Smooth muscle cell (in vitro differentiated cells): ENCODE data around the gene ZKSCAN3. TPM values are rescaled to one million over a fixed set of nuclear protein-coding genes. Genes with fewer than 3 reads are reported as not detected.

Experiments used
- DNase-seq: peaks from one replicate; lab custom pipeline; 2025; ENCODE audit not compliant: unreplicated experiment; lab: John Stamatoyannopoulos, UW
- H2AFZ ChIP-seq: fragments of 200-600 bp; sonication (generic); 2 replicates; pipeline ENCODE4 v1.6.0; 2016; ENCODE audit warnings: antibody characterized with exemption, low read depth, mild to moderate bottlenecking
- H3F3A ChIP-seq: fragments of 200-600 bp; sonication (generic); 2 replicates; pipeline ENCODE4 v1.6.0; 2017; ENCODE audit warnings: antibody characterized with exemption, low read depth
- H3K27ac ChIP-seq: fragments of 200-600 bp; sonication (generic); 2 replicates; pipeline ENCODE4 v1.5.1; 2016; ENCODE audit warnings: low read depth, mild to moderate bottlenecking
- H3K27me3 ChIP-seq: fragments of 200-600 bp; sonication (generic); 2 replicates; pipeline ENCODE4 v1.6.1; 2016; ENCODE audit warnings: low read depth, mild to moderate bottlenecking
- H3K36me3 ChIP-seq: fragments of 200-600 bp; sonication (generic); 2 replicates; pipeline ENCODE4 v1.5.1; 2016; ENCODE audit warnings: low read depth
- H3K4me1 ChIP-seq: fragments of 200-600 bp; sonication (generic); 2 replicates; pipeline ENCODE4 v1.5.1; 2016; ENCODE audit warnings: low read depth
- H3K4me2 ChIP-seq: fragments of 200-600 bp; sonication (generic); 2 replicates; pipeline ENCODE4 v1.6.0; 2016; ENCODE audit warnings: mild to moderate bottlenecking
- H3K4me3 ChIP-seq: fragments of 200-600 bp; sonication (generic); 2 replicates; pipeline ENCODE4 v1.5.1; 2016; ENCODE audit warnings: mild to moderate bottlenecking
- H3K79me2 ChIP-seq: fragments of 200-600 bp; sonication (generic); 2 replicates; pipeline ENCODE4 v1.6.0; 2016; ENCODE audit warnings: low read depth, mild to moderate bottlenecking
- H3K9ac ChIP-seq: fragments of 200-600 bp; sonication (generic); 2 replicates; pipeline ENCODE4 v1.6.0; 2016; ENCODE audit warnings: low read depth
- H3K9me3 ChIP-seq: fragments of 200-600 bp; sonication (generic); replicated peaks from 2 replicates; pipeline ENCODE4 v1.5.1; 2016; ENCODE audit warnings: low read depth
- H4K20me1 ChIP-seq: fragments of 200-600 bp; sonication (generic); 2 replicates; pipeline ENCODE4 v1.6.0; 2016; ENCODE audit warnings: low read depth
- WGBS: methylation state at CpG from one replicate; pipeline ENCODE4 v1.1.7; 2016; ENCODE audit warnings: low lambda C conversion rate; 5-methylcytosine and 5-hydroxymethylcytosine counted together
- polyA plus RNA-seq: library from polyadenylated mRNA; unstranded; fragments of >200 nt; fragmentation: Nextera tagmentation; extraction: Ambion mirVana; gene quantifications from 2 replicates; pipeline ENCODE4 v1.2.1, GENCODE V29; 2016
- total RNA-seq: library from RNA; depleted of rRNA; stranded (reverse); fragments of >200 nt; gene quantifications from 2 replicates; pipeline ENCODE4 v1.2.3, GENCODE V29; 2014
- TF ChIP-seq, protein P1 (sequence below): fragments of 200-600 bp; sonication (generic); IDR thresholded peaks from 2 replicates; pipeline ENCODE4 v1.5.1; 2017; ENCODE audit warnings: borderline replicate concordance, mild to moderate bottlenecking, antibody characterized with exemption; ENCODE audit not compliant: insufficient read depth, poor library complexity, severe bottlenecking

ZKSCAN3 gene
- total and polyA plus RNA-seq, 2 experiments from 2014 or later: 3.6 to 5.2 TPM

DNA sequence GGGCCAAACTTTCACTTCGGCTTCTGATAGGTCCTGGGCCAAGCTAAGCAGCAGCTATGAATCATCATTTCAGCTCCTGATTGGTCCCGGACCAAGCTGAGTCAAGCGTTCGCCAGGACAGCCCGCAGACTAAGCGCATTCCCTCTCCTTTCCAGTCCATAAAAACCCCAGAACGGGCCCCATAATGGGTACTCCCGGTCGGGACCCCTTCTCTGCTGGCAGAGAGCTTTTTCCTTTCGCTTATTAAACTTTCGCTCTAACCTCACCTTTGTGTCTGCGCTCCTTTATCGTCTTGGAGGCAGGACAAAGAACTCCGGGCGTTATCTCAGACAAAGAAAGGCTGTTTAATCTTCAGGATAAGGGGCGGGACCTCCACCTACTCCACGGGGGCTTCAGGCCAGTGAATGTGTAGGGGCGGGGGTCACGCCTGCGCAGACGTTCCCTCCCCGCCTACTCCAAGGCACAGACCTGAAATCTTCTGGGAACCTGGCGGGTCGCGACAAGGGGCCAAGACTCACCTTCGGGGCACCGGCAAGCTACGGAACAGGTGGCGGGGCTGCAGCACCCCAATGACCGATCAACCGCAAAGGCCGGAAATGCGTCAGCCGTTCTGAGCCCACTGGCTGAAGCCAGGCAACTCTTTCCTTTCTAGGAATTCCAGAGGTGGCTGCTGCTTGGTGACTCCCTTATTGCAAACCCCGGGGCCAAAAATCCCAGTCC is 14.0 kb upstream of the ZKSCAN3 start, which contains the start of gene ZSCAN31:
Gene ZSCAN31 (minus strand): TSS at position 585 of the 720 bp plus-strand sequence. CDS start 6,465 bp downstream, outside the sequence.
- Histone ChIP-seq H3F3A (peaks cover 10% of the 10 kb centered on the region), H2AFZ (peak within 1 kb of the TSS; percentile 28), H3K9me3 (no peaks in the 10 kb centered on the region), H3K4me3 (peak within 1 kb of the TSS; percentile 57), H4K20me1 (no peaks in the 10 kb centered on the region), H3K9ac (peak within 1 kb of the TSS; percentile 83), H3K27me3 (no peaks in the 10 kb centered on the region), H3K79me2 (peaks cover 4% of the 10 kb centered on the region), H3K4me1 (peaks cover 14% of the 10 kb centered on the region), H3K4me2 (peak within 1 kb of the TSS; percentile 86), H3K27ac (peak within 1 kb of the TSS; percentile 95), H3K36me3 (no peaks in the 10 kb centered on the region)
- TF ChIP-seq, protein P1, sequence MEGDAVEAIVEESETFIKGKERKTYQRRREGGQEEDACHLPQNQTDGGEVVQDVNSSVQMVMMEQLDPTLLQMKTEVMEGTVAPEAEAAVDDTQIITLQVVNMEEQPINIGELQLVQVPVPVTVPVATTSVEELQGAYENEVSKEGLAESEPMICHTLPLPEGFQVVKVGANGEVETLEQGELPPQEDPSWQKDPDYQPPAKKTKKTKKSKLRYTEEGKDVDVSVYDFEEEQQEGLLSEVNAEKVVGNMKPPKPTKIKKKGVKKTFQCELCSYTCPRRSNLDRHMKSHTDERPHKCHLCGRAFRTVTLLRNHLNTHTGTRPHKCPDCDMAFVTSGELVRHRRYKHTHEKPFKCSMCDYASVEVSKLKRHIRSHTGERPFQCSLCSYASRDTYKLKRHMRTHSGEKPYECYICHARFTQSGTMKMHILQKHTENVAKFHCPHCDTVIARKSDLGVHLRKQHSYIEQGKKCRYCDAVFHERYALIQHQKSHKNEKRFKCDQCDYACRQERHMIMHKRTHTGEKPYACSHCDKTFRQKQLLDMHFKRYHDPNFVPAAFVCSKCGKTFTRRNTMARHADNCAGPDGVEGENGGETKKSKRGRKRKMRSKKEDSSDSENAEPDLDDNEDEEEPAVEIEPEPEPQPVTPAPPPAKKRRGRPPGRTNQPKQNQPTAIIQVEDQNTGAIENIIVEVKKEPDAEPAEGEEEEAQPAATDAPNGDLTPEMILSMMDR: no peak
- WGBS: under 1% methylated on average over 35 of the region's 35 CpGs
- DNase-seq: peak; percentile 86

DNA sequence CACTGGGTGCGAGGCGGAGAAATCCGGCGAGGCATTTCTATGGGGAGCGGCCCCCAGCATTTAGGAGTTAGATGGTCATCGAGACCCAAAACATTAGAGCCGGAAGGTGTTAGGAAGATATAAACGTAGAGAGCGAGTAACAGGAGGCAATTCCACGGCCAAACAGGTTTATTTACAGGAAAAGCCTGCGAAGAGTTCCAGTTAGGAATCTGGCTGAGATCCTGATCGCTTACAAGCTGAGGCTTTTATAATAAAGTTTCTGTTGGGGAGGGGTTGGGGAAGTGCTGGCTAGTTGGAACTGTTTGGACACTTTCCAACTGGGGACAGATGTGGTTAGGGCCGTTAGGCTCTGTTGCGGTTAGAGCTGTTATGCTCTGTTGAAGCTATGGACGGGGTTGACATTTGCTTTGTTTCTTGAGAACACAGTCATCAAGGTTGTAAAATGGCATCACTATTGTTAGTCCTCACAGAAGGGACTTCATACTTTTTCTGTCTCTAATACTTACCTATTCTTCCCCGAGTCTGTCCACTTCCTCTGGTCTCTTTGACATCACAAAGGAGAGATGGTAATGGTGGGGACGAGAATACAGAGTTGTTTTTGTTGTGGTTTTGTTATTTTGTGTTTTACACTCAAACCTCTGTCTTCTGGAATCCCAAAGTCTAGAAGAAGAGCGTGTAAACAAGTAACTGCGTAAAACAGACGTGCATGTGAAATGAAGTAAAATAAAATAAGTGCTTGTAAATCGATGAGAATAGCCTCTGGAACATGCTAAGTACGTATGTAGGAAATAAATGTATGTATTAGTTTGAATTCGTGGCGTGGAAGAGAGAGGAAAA is 13.2 kb upstream of the ZKSCAN3 start:
- WGBS: 13% methylated on average over 24 of the region's 24 CpGs
- Histone ChIP-seq H3F3A (peaks cover 10% of the 10 kb centered on the region), H3K36me3 (no peaks in the 10 kb centered on the region), H3K9me3 (no peaks in the 10 kb centered on the region), H3K4me2 (peak overlapping the region; percentile 86), H3K4me3 (peak overlapping the region; percentile 57), H2AFZ (peak overlapping the region; percentile 28), H3K27ac (peak overlapping the region; percentile 95), H3K9ac (peak overlapping the region; percentile 83), H4K20me1 (no peaks in the 10 kb centered on the region), H3K4me1 (peaks cover 14% of the 10 kb centered on the region), H3K79me2 (peaks cover 4% of the 10 kb centered on the region), H3K27me3 (no peaks in the 10 kb centered on the region)
- TF ChIP-seq, protein P1: no peak
- no peak for DNase-seq

GRCh38 chr6:28337121-28337520 is 12.6 kb upstream of the ZKSCAN3 start:
- no peaks in the 10 kb centered on the region for H3K27me3 ChIP-seq
- TF ChIP-seq, protein P1: no peak
- H3K9ac ChIP-seq: peak overlapping the region; percentile 83
- no peak for DNase-seq
- H3F3A ChIP-seq: peaks cover 10% of the 10 kb centered on the region
- peak overlapping the region; percentile 95 for H3K27ac ChIP-seq
- H3K79me2 ChIP-seq: peaks cover 4% of the 10 kb centered on the region
- peak overlapping the region; percentile 86 for H3K4me2 ChIP-seq
- H3K9me3 ChIP-seq: no peaks in the 10 kb centered on the region
- H4K20me1 ChIP-seq: no peaks in the 10 kb centered on the region
- no peaks in the 10 kb centered on the region for H3K36me3 ChIP-seq
- H3K4me1 ChIP-seq: peaks cover 14% of the 10 kb centered on the region
- H2AFZ ChIP-seq: no peak overlapping the region
- peak overlapping the region; percentile 57 for H3K4me3 ChIP-seq
